GM19328 (cell line): ENCODE data around the gene ESYT3.
"Not testable (repeated sequence)": the region's sequence is repeated elsewhere in the genome, so short reads cannot be mapped to it uniquely, and the experiment has no call there.

Source experiments
- ATAC-seq: cut with Tn5 transposase; IDR thresholded peaks from one replicate; pipeline ENCODE4 v1.9.1; 2021; ENCODE audit warnings: mild to moderate bottlenecking, moderate library complexity; ENCODE audit not compliant: unreplicated experiment

ESYT3 gene

GRCh38 chr3:138441742-138442141, 7.3 kb downstream of the ESYT3 start:
- ATAC-seq, result no peak

- no peak for ATAC-seq
These were observed 8.0 kb downstream of the ESYT3 start for GRCh38 chr3:138442433-138442832.

GRCh38 chr3:138443091-138443490, 8.7 kb downstream of the ESYT3 start:
- ATAC-seq, result no peak

- no peak for ATAC-seq
These were observed 9.4 kb downstream of the ESYT3 start for GRCh38 chr3:138443521-138444503.

- no peak for ATAC-seq
These were observed 10.8 kb downstream of the ESYT3 start for GRCh38 chr3:138445236-138445635.

- no peak for ATAC-seq
These were observed 11.2 kb downstream of the ESYT3 start for GRCh38 chr3:138445654-138446053.

GRCh38 chr3:138448631-138449030, 14.2 kb downstream of the ESYT3 start:
- ATAC-seq, result no peak

GRCh38 chr3:138449490-138449889, 15.1 kb downstream of the ESYT3 start:
- no peak for ATAC-seq

GRCh38 chr3:138450181-138450580, 15.8 kb downstream of the ESYT3 start:
- ATAC-seq, result no peak

- ATAC-seq, result no peak
These were observed 16.4 kb downstream of the ESYT3 start for GRCh38 chr3:138450704-138451424.

- ATAC-seq, result no peak
These were observed 17.3 kb downstream of the ESYT3 start for GRCh38 chr3:138451595-138452162.

GRCh38 chr3:138452436-138452835, 18.0 kb downstream of the ESYT3 start:
- no peak for ATAC-seq

GRCh38 chr3:138453940-138454339, 19.5 kb downstream of the ESYT3 start:
- not testable (repeated sequence) for ATAC-seq

- no peak for ATAC-seq
These were observed 21.6 kb downstream of the ESYT3 start for GRCh38 chr3:138455801-138456716.

- ATAC-seq, result no peak
These were observed 22.8 kb downstream of the ESYT3 start for GRCh38 chr3:138456961-138457862.

- ATAC-seq, result no peak
These were observed 23.7 kb downstream of the ESYT3 start for GRCh38 chr3:138457863-138458735.

- ATAC-seq, result no peak
These were observed 24.5 kb downstream of the ESYT3 start for GRCh38 chr3:138458774-138459499.
